Measurements from ENCODE around the gene CCDC85C.
A peak's percentile ranks its signal among the peaks of the same experiment; 100 is the strongest.

The CCDC85C gene

GRCh38 chr14:99584823-99585222 is 19.2 kb downstream of the CCDC85C start:
- Histone ChIP-seq H3K4me1 (ENCODE audit: control insufficient read depth, insufficient read depth, low read length) (no peaks in the 10 kb centered on the region), H3K9ac (ENCODE audit: low read length) (no peak overlapping the region), H3K36me3 (ENCODE audit: control insufficient read depth, insufficient read depth, low read length, severe bottlenecking) (no peaks in the 10 kb centered on the region), H3K4me3 (ENCODE audit: low read length) (no peak overlapping the region), H3K9me3 (ENCODE audit: control insufficient read depth, low read length) (no peaks in the 10 kb centered on the region), H3K27me3 (replicated peaks; ENCODE audit: control insufficient read depth, insufficient read depth, low read length) (peaks cover 3% of the 10 kb centered on the region)
- no peak for DNase-seq (ENCODE audit: low read depth)

DNA sequence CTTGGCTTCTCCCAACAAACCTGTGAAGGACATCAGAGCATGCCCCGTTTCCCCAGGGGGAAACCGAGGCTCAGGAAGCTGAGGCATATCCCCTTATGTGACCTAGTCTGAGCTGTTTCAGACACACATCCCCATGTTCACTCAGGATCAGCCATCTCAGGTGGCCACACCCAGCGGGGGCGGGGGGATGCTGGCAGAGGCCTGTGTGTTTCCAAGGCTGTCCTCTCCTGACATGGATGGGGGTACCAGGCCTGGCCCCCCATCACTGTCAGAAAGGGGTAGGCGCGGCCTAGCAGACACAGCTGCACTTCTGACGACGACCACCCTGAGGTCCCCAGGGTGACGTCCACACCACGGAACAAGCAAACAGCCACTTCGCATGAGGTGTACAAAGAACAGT is 22.1 kb downstream of the CCDC85C start:
- Histone ChIP-seq H3K36me3 (ENCODE audit: control insufficient read depth, insufficient read depth, low read length, severe bottlenecking) (no peaks in the 10 kb centered on the region), H3K27me3 (replicated peaks; ENCODE audit: control insufficient read depth, insufficient read depth, low read length) (no peaks in the 10 kb centered on the region), H3K4me3 (ENCODE audit: low read length) (no peak overlapping the region), H3K9me3 (ENCODE audit: control insufficient read depth, low read length) (no peaks in the 10 kb centered on the region), H3K9ac (ENCODE audit: low read length) (no peak overlapping the region), H3K4me1 (ENCODE audit: control insufficient read depth, insufficient read depth, low read length) (no peaks in the 10 kb centered on the region)
- DNase-seq (ENCODE audit: low read depth), result no peak

- Histone ChIP-seq H3K27me3 (replicated peaks; ENCODE audit: control insufficient read depth, insufficient read depth, low read length) (no peaks in the 10 kb centered on the region), H3K4me3 (ENCODE audit: low read length) (no peak overlapping the region), H3K36me3 (ENCODE audit: control insufficient read depth, insufficient read depth, low read length, severe bottlenecking) (no peaks in the 10 kb centered on the region), H3K9ac (ENCODE audit: low read length) (no peak overlapping the region), H3K9me3 (ENCODE audit: control insufficient read depth, low read length) (no peaks in the 10 kb centered on the region), H3K4me1 (ENCODE audit: control insufficient read depth, insufficient read depth, low read length) (no peaks in the 10 kb centered on the region)
- no peak for DNase-seq (ENCODE audit: low read depth)
Observed at GRCh38 chr14:99581374-99581773, 22.6 kb downstream of the CCDC85C start.

GRCh38 chr14:99579903-99580571 is 24.0 kb downstream of the CCDC85C start:
- no peaks in the 10 kb centered on the region for H3K27me3 ChIP-seq (replicated peaks; ENCODE audit: control insufficient read depth, insufficient read depth, low read length)
- H3K9ac ChIP-seq (ENCODE audit: low read length), result no peak overlapping the region
- DNase-seq (ENCODE audit: low read depth), result no peak
- H3K9me3 ChIP-seq (ENCODE audit: control insufficient read depth, low read length), result no peaks in the 10 kb centered on the region
- no peaks in the 10 kb centered on the region for H3K36me3 ChIP-seq (ENCODE audit: control insufficient read depth, insufficient read depth, low read length, severe bottlenecking)
- H3K4me3 ChIP-seq (ENCODE audit: low read length), result no peak overlapping the region
- H3K4me1 ChIP-seq (ENCODE audit: control insufficient read depth, insufficient read depth, low read length), result no peaks in the 10 kb centered on the region

GRCh38 chr14:99579120-99579836 is 24.7 kb downstream of the CCDC85C start:
- Histone ChIP-seq H3K9me3 (ENCODE audit: control insufficient read depth, low read length) (no peaks in the 10 kb centered on the region), H3K9ac (ENCODE audit: low read length) (no peak overlapping the region), H3K27me3 (replicated peaks; ENCODE audit: control insufficient read depth, insufficient read depth, low read length) (no peaks in the 10 kb centered on the region), H3K36me3 (ENCODE audit: control insufficient read depth, insufficient read depth, low read length, severe bottlenecking) (no peaks in the 10 kb centered on the region), H3K4me1 (ENCODE audit: control insufficient read depth, insufficient read depth, low read length) (peaks cover 5% of the 10 kb centered on the region), H3K4me3 (ENCODE audit: low read length) (no peak overlapping the region)
- no peak for DNase-seq (ENCODE audit: low read depth)

DNA sequence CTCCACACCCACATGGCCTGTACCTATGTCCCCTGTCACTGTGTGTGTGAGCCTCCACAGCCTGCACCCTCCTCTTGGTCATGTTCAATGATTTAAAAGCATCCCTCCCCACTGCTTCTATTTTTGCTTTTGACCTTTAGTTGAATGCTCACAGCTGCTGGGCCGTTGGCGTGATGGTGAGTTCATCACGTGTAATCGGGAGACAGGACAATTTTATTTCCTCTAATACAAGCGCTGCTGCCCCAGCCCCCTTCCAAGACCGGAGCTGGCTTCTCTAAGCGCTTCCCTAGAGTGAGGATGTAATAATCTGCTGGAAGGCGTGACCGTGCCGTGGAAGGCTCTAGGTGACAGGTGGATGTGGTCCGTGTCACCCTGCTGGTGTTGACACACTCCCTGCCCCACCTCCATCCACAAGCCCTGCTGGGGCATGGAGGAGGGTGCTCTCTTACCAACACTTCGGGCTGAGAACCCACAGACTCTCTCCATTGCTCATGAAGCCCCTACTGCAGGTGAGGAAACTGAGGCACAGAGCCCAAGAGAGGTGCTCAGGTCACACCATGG is 25.4 kb downstream of the CCDC85C start:
- no peak for DNase-seq (ENCODE audit: low read depth)
- H3K9me3 ChIP-seq (ENCODE audit: control insufficient read depth, low read length), result no peaks in the 10 kb centered on the region
- no peak overlapping the region for H3K9ac ChIP-seq (ENCODE audit: low read length)
- H3K4me1 ChIP-seq (ENCODE audit: control insufficient read depth, insufficient read depth, low read length), result peaks cover 9% of the 10 kb centered on the region
- no peak overlapping the region for H3K4me3 ChIP-seq (ENCODE audit: low read length)
- no peaks in the 10 kb centered on the region for H3K36me3 ChIP-seq (ENCODE audit: control insufficient read depth, insufficient read depth, low read length, severe bottlenecking)
- H3K27me3 ChIP-seq (replicated peaks; ENCODE audit: control insufficient read depth, insufficient read depth, low read length), result no peaks in the 10 kb centered on the region

- Histone ChIP-seq H3K4me3 (ENCODE audit: low read length) (no peak overlapping the region), H3K9me3 (ENCODE audit: control insufficient read depth, low read length) (no peaks in the 10 kb centered on the region), H3K27me3 (replicated peaks; ENCODE audit: control insufficient read depth, insufficient read depth, low read length) (peaks cover 4% of the 10 kb centered on the region), H3K4me1 (ENCODE audit: control insufficient read depth, insufficient read depth, low read length) (peaks cover 9% of the 10 kb centered on the region), H3K36me3 (ENCODE audit: control insufficient read depth, insufficient read depth, low read length, severe bottlenecking) (no peaks in the 10 kb centered on the region), H3K9ac (ENCODE audit: low read length) (no peak overlapping the region)
- no peak for DNase-seq (ENCODE audit: low read depth)
Observed at GRCh38 chr14:99576761-99577705, 27.0 kb downstream of the CCDC85C start.

DNA sequence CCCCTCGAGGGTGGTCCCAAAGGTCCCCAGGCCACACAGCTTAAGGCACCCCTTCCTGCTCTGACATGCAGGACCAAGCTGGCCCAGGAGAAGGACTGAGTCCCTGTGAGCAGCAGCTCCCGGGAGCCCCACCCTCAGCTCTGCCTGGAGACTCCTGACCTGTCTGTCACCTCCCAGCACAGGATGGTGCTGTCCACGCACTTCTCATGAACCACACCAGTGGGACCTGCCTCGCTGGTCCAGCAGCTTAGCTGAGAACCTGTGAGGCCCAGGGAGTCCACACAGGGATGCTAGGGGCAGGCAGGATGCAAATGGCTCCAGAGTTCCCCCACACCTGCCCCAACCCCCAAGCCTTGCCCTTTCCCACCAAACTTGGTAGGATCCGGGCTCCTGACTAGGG is 27.7 kb downstream of the CCDC85C start:
- Histone ChIP-seq H3K9ac (ENCODE audit: low read length) (no peak overlapping the region), H3K4me1 (ENCODE audit: control insufficient read depth, insufficient read depth, low read length) (peaks cover 9% of the 10 kb centered on the region), H3K4me3 (ENCODE audit: low read length) (no peak overlapping the region), H3K9me3 (ENCODE audit: control insufficient read depth, low read length) (no peaks in the 10 kb centered on the region), H3K36me3 (ENCODE audit: control insufficient read depth, insufficient read depth, low read length, severe bottlenecking) (no peaks in the 10 kb centered on the region), H3K27me3 (replicated peaks; ENCODE audit: control insufficient read depth, insufficient read depth, low read length) (peaks cover 4% of the 10 kb centered on the region)
- DNase-seq (ENCODE audit: low read depth), result no peak

DNA sequence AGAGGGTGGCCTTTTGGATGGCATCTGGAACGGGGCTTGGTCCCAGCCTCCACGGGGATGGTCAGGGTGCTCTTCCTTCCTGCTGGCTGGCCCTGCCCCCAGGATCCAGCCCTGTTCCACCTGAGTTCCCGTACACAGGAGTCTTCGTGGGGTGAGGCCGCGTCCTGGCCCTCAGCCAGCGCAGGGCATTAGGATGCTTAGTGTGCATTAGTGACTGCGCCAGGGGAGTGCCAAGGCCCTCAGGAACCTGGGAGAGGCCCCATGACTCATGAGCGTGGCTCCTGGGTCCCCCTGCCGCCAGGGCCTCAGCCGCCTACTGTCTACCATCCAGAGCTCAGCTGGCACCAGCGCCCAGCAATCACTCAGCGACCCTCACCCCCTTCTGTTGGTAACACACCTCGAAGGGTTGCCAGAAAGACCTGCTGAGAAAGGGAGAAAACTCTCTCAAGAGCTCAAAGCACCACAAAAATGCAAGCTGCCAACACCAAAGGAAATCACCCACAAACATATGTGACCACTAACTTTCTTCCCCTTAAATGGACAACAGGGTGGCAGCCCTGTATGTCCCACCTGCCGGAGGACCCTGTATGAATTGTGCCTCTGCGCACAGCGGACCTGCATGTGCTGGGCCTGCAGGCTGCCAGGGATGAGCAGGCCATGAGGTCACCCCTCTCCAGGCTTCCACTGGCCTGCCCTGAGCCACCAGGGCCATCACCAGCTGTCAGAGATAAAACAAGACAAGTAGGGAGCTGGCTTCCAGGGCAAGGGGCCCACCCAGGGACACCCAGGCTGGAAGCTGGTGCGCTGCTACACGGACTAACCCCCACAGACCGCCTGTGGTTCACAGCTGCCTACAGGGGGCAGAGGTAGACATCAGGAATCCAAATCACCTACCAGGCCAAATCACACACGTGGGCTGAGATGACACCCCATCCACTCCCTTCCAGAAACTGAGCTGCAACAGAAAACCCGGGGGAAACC is 28.7 kb downstream of the CCDC85C start:
- H3K4me3 ChIP-seq (ENCODE audit: low read length), result no peak overlapping the region
- H3K27me3 ChIP-seq (replicated peaks; ENCODE audit: control insufficient read depth, insufficient read depth, low read length), result peaks cover 4% of the 10 kb centered on the region
- no peak for DNase-seq (ENCODE audit: low read depth)
- no peaks in the 10 kb centered on the region for H3K9me3 ChIP-seq (ENCODE audit: control insufficient read depth, low read length)
- H3K4me1 ChIP-seq (ENCODE audit: control insufficient read depth, insufficient read depth, low read length), result peaks cover 9% of the 10 kb centered on the region
- no peaks in the 10 kb centered on the region for H3K36me3 ChIP-seq (ENCODE audit: control insufficient read depth, insufficient read depth, low read length, severe bottlenecking)
- H3K9ac ChIP-seq (ENCODE audit: low read length), result no peak overlapping the region

DNA sequence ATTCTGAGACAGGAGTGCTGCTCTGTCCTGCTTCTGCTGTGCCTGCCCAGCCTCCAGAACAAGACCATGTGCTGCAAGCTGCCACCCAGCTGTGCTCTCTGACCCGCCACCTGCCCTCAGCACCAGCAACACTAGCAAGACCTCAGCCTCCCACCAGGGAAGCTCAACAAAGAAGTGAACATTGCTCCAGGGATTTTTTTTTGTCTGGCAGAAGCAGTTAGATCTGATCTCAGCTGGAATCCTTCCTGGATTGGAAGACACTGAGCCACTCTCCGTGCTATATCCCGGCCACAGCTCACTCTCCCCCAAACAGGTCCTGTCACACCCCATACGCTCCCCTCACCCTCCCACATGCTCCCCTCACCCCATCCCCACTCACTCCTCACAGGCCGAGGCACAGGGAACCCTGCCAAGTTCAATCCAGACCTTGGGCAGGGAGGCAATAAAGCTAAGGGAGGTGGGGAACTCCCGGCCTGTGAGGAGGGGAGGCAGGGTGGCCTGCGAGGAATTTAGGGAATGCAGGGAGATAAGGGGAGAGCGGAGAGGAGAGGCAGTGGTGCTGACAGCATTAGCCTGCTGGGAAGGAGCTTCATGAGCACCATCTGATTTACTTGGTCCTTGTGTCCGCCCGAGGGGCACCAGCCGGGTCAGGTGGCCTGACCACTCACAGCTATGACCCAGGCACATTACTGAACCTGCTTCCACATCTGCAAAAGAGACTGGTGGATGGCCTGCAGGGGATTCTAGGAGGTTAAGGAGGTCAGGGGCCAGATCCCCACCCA is 29.7 kb downstream of the CCDC85C start:
- no peak overlapping the region for H3K4me3 ChIP-seq (ENCODE audit: low read length)

More for the DNA sequence above, 29.7 kb downstream of the CCDC85C start:
- Histone ChIP-seq H3K4me1 (ENCODE audit: control insufficient read depth, insufficient read depth, low read length) (peaks cover 9% of the 10 kb centered on the region), H3K36me3 (ENCODE audit: control insufficient read depth, insufficient read depth, low read length, severe bottlenecking) (no peaks in the 10 kb centered on the region), H3K27me3 (replicated peaks; ENCODE audit: control insufficient read depth, insufficient read depth, low read length) (peaks cover 7% of the 10 kb centered on the region), H3K9me3 (ENCODE audit: control insufficient read depth, low read length) (no peaks in the 10 kb centered on the region), H3K9ac (ENCODE audit: low read length) (no peak overlapping the region)
- DNase-seq (ENCODE audit: low read depth), result peak; percentile 70

Measured in adipocyte (in vitro differentiated cells).